Measurements from ENCODE around the gene CLHC1. TPM values are rescaled to one million over a fixed set of nuclear protein-coding genes. Genes with fewer than 3 reads are reported as not detected.

Gene CLHC1
- polyA plus RNA-seq, 3 donors, result 2.4 to 5.0 TPM; not detected in 1

- no peaks in the 10 kb centered on the region for H3K36me3 ChIP-seq (replicated peaks in 1 of 2; ENCODE audit: control insufficient read depth in 1 of 2, insufficient read depth in 2 of 2, low read length in 2 of 2)
- intact Hi-C loops (cut with micrococcal nuclease), result no loop called here
- Mint-ChIP-seq H3K9me3 (peaks cover 0 to 2% (median 0%) of the 10 kb centered on the region in 7 donors), H3K4me3 (peak overlapping the region; percentile 81 to 84), H3K27ac (peak overlapping the region; percentile 96 to 99 (median 98)), H3K4me1 (peaks cover 54% of the 10 kb centered on the region), H3K36me3 (no peaks in the 10 kb centered on the region), H3K27me3 (ENCODE audit: low read depth in 3 of 3) (peaks cover 0 to 3% (median 1%) of the 10 kb centered on the region in 3 donors)
- peak overlapping the region; percentile 82 for H3K4me2 ChIP-seq (replicated peaks; ENCODE audit: extremely low read depth, low read length, poor library complexity, severe bottlenecking)
- H3K4me1 ChIP-seq (ENCODE audit: control insufficient read depth in 1 of 2, insufficient read depth in 2 of 2, low read length in 2 of 2), result peaks cover 54 to 55% of the 10 kb centered on the region in 2 donors
- DNase-seq, result peak in 1 of 3 donors; percentile 31
- peak overlapping the region; percentile 46 to 97 (median 75) for H3K4me3 ChIP-seq (replicated peaks in 1 of 3; ENCODE audit: low read depth in 2 of 3, low read length in 3 of 3)
- H3K27ac ChIP-seq (ENCODE audit: low read depth in 1 of 2, low read length in 2 of 2), result peak overlapping the region; percentile 82 to 94
- no peak for TF ChIP-seq CTCF (IDR thresholded peaks at IDR 0.05)
- no peaks in the 10 kb centered on the region for H3K79me2 ChIP-seq (ENCODE audit: insufficient read depth, low read length)
- no CpG with 5 or more reads among the region's 1 CpG for WGBS (ENCODE audit: insufficient coverage)
- no peaks in the 10 kb centered on the region for H3K9me3 ChIP-seq (replicated peaks in 1 of 2; ENCODE audit: control insufficient read depth in 1 of 2, insufficient read depth in 1 of 2, low read length in 2 of 2)
- peak overlapping the region; percentile 57 for H2AFZ ChIP-seq (ENCODE audit: insufficient read depth, low read depth, low read length, poor library complexity, severe bottlenecking)
- peak overlapping the region; percentile 70 for H3K9ac ChIP-seq (ENCODE audit: insufficient read depth, low read length, poor library complexity, severe bottlenecking)
- H4K20me1 ChIP-seq (ENCODE audit: insufficient read depth, low read length), result no peaks in the 10 kb centered on the region
- H3K27me3 ChIP-seq (ENCODE audit: control insufficient read depth in 2 of 2, insufficient read depth in 2 of 2, low read length in 2 of 2), result no peaks in the 10 kb centered on the region
Observed at GRCh38 chr2:55134316-55134706, 97.8 kb downstream of the CLHC1 start.

GRCh38 chr2:55133467-55134315, 98.4 kb downstream of the CLHC1 start:
- no peaks in the 10 kb centered on the region for H3K27me3 ChIP-seq (ENCODE audit: control insufficient read depth in 2 of 2, insufficient read depth in 2 of 2, low read length in 2 of 2)
- peak; percentile 92 to 99 (median 96) for DNase-seq
- 0% methylated on average over 2 of the region's 10 CpGs for WGBS (ENCODE audit: insufficient coverage)
- peak overlapping the region; percentile 82 for H3K4me2 ChIP-seq (replicated peaks; ENCODE audit: extremely low read depth, low read length, poor library complexity, severe bottlenecking)
- Mint-ChIP-seq H3K27ac (peak overlapping the region; percentile 96 to 99 (median 98)), H3K27me3 (ENCODE audit: low read depth in 3 of 3) (peaks cover 0 to 2% (median 1%) of the 10 kb centered on the region in 3 donors), H3K36me3 (no peaks in the 10 kb centered on the region), H3K9me3 (peaks cover 0 to 2% (median 0%) of the 10 kb centered on the region in 7 donors), H3K4me1 (peaks cover 55% of the 10 kb centered on the region), H3K4me3 (peak overlapping the region; percentile 81 to 84)
- H3K27ac ChIP-seq (ENCODE audit: low read depth in 1 of 2, low read length in 2 of 2), result peak overlapping the region; percentile 82 to 94
- peak overlapping the region; percentile 46 to 97 (median 75) for H3K4me3 ChIP-seq (replicated peaks in 1 of 3; ENCODE audit: low read depth in 2 of 3, low read length in 3 of 3)
- no peaks in the 10 kb centered on the region for H3K9me3 ChIP-seq (replicated peaks in 1 of 2; ENCODE audit: control insufficient read depth in 1 of 2, insufficient read depth in 1 of 2, low read length in 2 of 2)
- peak overlapping the region; percentile 70 for H3K9ac ChIP-seq (ENCODE audit: insufficient read depth, low read length, poor library complexity, severe bottlenecking)
- no peaks in the 10 kb centered on the region for H3K36me3 ChIP-seq (replicated peaks in 1 of 2; ENCODE audit: control insufficient read depth in 1 of 2, insufficient read depth in 2 of 2, low read length in 2 of 2)
- H3K79me2 ChIP-seq (ENCODE audit: insufficient read depth, low read length), result no peaks in the 10 kb centered on the region
- H2AFZ ChIP-seq (ENCODE audit: insufficient read depth, low read depth, low read length, poor library complexity, severe bottlenecking), result peak overlapping the region; percentile 83
- TF ChIP-seq CTCF (IDR thresholded peaks at IDR 0.05), result no peak
- intact Hi-C loops (cut with micrococcal nuclease), result no loop called here
- peaks cover 56 to 58% of the 10 kb centered on the region in 2 donors for H3K4me1 ChIP-seq (ENCODE audit: control insufficient read depth in 1 of 2, insufficient read depth in 2 of 2, low read length in 2 of 2)
- no peaks in the 10 kb centered on the region for H4K20me1 ChIP-seq (ENCODE audit: insufficient read depth, low read length)
